ENCODE data around the gene SERGEF. TPM values are rescaled to one million over a fixed set of nuclear protein-coding genes. Genes with fewer than 3 reads are reported as not detected.

Gene SERGEF
- total RNA-seq, 4 donors from 2014 or later: 18.9 to 23.9 (median 20.6) TPM

DNA sequence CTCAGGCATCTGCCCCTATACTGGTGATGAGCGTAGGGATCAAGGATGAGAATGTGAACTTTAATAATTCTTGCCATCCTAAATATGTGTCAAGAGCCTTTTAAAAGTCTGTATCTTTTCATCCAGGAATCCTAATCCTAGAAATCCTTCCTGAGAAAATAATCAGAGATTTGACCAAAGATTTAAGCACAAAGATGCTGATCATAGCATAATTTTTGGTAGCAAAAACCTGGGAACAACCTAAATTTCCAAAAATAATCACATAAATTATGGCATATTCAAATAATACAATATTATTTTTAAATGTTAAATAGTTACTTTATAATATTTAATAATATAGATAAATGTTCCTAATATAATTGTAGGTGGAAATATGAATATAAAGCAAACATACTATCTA is 76.1 kb downstream of the SERGEF start:
- no peak for DNase-seq (ENCODE audit: low spot score)
- TF ChIP-seq, protein P1, sequence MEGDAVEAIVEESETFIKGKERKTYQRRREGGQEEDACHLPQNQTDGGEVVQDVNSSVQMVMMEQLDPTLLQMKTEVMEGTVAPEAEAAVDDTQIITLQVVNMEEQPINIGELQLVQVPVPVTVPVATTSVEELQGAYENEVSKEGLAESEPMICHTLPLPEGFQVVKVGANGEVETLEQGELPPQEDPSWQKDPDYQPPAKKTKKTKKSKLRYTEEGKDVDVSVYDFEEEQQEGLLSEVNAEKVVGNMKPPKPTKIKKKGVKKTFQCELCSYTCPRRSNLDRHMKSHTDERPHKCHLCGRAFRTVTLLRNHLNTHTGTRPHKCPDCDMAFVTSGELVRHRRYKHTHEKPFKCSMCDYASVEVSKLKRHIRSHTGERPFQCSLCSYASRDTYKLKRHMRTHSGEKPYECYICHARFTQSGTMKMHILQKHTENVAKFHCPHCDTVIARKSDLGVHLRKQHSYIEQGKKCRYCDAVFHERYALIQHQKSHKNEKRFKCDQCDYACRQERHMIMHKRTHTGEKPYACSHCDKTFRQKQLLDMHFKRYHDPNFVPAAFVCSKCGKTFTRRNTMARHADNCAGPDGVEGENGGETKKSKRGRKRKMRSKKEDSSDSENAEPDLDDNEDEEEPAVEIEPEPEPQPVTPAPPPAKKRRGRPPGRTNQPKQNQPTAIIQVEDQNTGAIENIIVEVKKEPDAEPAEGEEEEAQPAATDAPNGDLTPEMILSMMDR (IDR thresholded peaks at IDR 0.05): no peak
- no peak for ATAC-seq (ENCODE audit: low FRiP score)

DNA sequence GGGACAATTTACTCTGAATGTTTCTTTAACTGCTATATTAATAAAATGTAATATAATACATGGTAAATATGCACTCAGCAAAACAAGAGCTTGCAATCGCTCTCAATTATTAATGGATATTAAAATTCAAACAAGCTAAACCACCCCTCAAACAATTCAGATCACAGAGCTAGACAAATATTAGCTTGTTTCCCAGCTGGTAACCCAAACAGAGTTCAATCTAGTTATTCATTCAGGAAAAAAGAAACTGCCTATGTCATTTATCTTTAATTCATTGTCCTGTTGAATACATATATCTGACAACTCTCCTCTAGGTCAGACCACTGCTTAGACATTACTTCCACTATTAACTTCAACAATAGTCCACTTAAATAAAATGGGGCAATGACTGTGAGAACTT is 78.7 kb downstream of the SERGEF start:
- ATAC-seq (ENCODE audit: low FRiP score) (no peak), DNase-seq (ENCODE audit: low spot score) (no peak)
- TF ChIP-seq, protein P1 (IDR thresholded peaks at IDR 0.05): no peak

DNA sequence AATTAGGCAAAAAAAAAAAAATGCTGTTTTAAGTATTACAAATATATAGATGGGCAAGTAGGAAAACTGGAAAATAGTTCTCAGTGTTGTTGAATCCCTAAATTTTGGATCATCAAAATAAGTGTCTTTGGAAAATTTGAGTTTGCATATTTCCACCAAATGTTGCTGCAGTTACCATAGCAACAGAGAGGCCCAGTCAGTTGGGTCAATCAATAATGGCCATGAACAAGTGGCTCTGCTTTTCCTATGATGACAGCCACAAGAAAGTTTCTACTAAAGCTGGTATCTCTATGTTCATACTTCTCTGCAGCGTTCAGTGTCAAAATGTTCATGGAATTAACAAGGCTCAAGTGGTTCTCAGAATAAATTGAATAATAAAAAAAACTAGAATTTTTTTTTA is 79.1 kb downstream of the SERGEF start:
- DNase-seq (ENCODE audit: low spot score) (no peak), ATAC-seq (ENCODE audit: low FRiP score) (no peak)
- TF ChIP-seq, protein P1 (IDR thresholded peaks at IDR 0.05): no peak

DNA sequence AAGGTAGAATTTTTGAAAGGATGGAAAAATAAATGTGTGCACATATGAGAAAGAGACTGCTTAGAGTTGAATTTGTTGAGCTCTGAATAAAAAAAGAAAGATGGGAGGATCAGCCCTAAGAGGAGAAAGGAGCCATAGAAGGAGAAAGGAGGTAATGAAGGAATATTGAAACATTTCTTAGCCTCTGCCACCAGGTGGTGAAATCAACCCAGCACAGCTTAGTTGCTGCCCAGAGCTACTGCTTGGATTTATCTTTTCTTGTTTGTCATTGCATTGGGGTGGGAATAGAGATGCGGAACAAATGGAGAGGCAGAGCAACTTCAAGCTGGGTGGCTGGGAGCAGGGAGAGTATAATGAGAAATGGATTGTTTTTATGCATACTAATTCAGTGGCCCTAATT is 80.4 kb downstream of the SERGEF start:
- no peak for DNase-seq (ENCODE audit: low spot score)
- TF ChIP-seq, protein P1 (IDR thresholded peaks at IDR 0.05): no peak
- ATAC-seq (ENCODE audit: low FRiP score): no peak

DNA sequence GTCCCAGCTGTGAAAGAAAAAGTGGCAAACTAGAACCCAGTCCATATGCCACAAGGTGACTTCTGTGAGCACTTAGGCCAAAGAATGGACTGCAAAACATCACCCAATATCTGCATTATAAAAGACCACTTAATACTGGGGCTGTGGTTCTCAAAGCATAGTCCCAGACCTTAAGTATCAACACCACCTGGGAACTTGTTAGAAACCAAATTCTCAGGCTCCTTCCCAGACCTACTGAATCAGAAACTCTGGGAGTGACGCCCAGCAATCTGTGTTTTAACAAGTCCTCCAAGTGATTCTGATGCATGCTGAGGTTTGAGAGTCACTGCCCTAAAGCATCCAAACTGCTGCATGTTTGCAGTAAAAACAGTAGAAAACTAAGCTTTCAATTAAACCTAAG is 81.3 kb downstream of the SERGEF start:
- no peak for DNase-seq (ENCODE audit: low spot score)
- TF ChIP-seq, protein P1 (IDR thresholded peaks at IDR 0.05): no peak
- ATAC-seq (ENCODE audit: low FRiP score): no peak

DNA sequence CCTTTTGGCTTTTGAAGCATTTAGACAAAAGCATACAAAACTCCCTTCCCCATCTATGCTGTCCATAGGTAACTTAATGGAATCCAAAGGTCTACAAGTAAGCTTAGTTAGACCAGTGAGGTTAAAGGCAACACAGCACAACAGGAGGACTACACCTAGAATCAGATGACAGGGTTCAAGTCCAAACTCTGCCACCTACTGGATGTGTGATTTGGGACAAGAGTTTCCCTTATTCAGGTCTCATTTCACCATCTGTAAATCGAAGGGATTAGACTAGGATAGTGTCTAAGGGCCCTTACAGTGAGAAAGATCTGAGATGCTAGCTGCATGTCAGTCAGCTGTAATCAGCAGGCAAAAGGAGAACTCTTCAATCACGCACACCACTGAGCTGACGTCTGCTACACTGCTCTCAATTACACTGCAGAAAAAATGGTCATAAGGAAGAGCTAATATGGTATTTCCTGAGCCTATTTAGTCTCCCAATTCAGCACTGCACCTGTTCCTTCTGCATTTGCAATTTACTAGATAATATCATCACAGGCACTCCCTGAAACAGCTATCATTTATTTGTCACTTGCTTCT is 82.2 kb downstream of the SERGEF start:
- no peak for DNase-seq (ENCODE audit: low spot score)
- ATAC-seq (ENCODE audit: low FRiP score): no peak
- TF ChIP-seq, protein P1 (IDR thresholded peaks at IDR 0.05): no peak

DNA sequence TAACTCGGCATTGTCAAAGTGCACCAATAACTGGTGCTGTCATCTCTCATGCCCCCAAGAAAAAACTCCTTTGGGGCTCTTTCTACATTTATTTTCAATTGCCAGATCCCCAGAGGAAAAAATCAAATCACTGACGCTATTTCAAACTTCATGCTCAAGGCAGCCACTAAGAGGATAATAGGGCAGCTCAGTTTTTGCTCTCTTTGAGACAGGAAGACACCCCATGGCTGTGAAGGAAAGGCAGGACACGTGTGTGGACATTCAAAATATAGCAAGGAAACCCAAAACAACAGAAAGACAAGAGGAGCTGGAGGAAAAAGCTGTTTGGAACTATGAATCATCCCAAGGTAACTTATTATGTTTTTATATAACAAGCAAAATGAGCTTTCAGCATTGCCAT is 83.7 kb downstream of the SERGEF start:
- TF ChIP-seq, protein P1 (IDR thresholded peaks at IDR 0.05): no peak
- no peak for DNase-seq (ENCODE audit: low spot score)
- no peak for ATAC-seq (ENCODE audit: low FRiP score)

All from omental fat pad (tissue), 4 donors.